Ishikawa (cell line): ENCODE results near the gene CENPT.

Experiments used
- CEBPB ChIP-seq: IDR thresholded peaks from 2 replicates; pipeline ENCODE4 v1.6.1; 2012
- FOXM1 ChIP-seq: IDR thresholded peaks from 2 replicates; pipeline ENCODE4 v1.6.1; 2012; ENCODE audit warnings: low read depth, borderline replicate concordance
- REST ChIP-seq: IDR thresholded peaks from 2 replicates; pipeline ENCODE4 v1.6.1; 2012; ENCODE audit warnings: low read depth, mild to moderate bottlenecking

- TF ChIP-seq FOXM1 = no peak
- TF ChIP-seq REST = no peak
- TF ChIP-seq CEBPB = no peak
These were observed 32.9 kb downstream of the CENPT start for GRCh38 chr16:67814567-67814966.
